Choroid plexus epithelial cell (primary cell): ENCODE measurements around the gene MAGT1.

Source experiments
- DNase-seq: peaks from one replicate; pipeline ENCODE4 v3.0.0-alpha.2; 2010; ENCODE audit warnings: low read depth
- H3K4me3 ChIP-seq: 2 replicates; pipeline ENCODE4 v1.5.1; 2011; ENCODE audit warnings: low read depth, mild to moderate bottlenecking, control low read depth, low read length, moderate library complexity
- TF ChIP-seq, protein P1 (sequence below): conservative IDR thresholded peaks from 2 replicates; pipeline ENCODE4 v1.5.1; 2011; ENCODE audit warnings: low read depth, mild to moderate bottlenecking, control low read depth, inconsistent platforms, low read length, moderate library complexity

MAGT1 gene

DNA sequence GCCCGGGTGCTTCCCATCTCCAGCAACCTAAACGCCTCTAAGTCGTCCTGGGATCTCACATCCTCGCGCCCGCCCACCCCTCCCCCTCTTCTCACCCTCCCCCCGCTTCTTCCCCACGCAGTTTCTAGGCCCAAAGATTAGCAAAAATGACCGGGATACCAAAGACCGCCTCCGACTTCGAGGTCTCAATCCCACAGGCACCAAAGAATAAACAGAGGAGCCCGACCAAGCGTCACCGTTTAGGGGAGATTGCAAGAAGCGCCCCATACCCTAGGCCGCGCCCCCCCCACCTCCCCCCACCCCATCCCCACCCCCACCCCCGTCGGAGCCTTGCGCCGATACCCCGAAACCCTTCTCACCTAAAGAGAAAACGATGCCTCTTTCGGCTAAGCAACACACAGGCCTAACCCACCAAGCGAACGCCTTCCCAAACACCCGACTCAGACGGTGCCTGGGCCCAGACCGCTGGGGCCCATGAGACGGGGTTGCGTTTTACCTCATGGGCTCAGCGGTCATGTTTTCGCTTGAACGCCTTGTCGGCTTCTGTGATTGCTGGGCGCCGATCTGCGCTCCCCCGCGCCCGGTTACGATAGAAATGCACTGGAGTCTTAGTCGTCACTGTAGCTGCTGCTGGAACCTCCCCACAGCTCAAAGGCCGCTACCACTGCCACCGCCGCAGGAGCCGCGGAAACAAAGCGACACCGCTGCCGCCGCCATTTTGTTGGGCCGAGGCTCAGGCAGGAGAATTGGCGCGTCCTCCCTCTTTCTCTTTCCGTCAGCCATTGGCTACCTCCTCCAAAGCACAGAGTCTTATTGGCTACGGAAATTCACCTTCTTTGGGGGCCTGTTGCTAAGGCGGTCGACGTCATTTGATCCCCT is 109.5 kb downstream of the MAGT1 start, which contains the start of gene ATRX:
Gene ATRX, minus strand, starts transcription at position 731 of the 879 bp plus-strand sequence. Its CDS starts 215 bp downstream, at position 516.
- DNase-seq: peak; percentile 81
- TF ChIP-seq, protein P1, sequence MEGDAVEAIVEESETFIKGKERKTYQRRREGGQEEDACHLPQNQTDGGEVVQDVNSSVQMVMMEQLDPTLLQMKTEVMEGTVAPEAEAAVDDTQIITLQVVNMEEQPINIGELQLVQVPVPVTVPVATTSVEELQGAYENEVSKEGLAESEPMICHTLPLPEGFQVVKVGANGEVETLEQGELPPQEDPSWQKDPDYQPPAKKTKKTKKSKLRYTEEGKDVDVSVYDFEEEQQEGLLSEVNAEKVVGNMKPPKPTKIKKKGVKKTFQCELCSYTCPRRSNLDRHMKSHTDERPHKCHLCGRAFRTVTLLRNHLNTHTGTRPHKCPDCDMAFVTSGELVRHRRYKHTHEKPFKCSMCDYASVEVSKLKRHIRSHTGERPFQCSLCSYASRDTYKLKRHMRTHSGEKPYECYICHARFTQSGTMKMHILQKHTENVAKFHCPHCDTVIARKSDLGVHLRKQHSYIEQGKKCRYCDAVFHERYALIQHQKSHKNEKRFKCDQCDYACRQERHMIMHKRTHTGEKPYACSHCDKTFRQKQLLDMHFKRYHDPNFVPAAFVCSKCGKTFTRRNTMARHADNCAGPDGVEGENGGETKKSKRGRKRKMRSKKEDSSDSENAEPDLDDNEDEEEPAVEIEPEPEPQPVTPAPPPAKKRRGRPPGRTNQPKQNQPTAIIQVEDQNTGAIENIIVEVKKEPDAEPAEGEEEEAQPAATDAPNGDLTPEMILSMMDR: no peak
- peak within 1 kb of the TSS; percentile 77 for H3K4me3 ChIP-seq

DNA sequence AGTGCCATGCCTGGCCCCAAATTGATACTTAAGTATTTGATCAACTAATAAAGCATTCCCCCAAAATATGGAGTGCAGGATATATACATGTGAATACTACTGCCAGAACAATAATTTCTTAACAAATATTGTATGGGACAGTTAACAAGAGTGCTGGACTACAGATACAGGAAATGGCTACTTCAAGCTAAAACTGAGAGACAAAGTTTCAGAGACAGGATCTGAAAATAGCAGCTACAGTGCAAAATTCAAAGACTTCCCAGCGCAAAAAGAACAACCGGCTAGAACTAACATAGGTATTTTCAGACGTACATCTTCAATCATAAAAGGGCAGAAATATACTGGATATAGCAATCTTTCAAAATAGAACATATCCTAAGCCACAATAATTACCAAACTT is 115.5 kb downstream of the MAGT1 start:
- no peak overlapping the region for H3K4me3 ChIP-seq
- TF ChIP-seq, protein P1: no peak
- no peak for DNase-seq

DNA sequence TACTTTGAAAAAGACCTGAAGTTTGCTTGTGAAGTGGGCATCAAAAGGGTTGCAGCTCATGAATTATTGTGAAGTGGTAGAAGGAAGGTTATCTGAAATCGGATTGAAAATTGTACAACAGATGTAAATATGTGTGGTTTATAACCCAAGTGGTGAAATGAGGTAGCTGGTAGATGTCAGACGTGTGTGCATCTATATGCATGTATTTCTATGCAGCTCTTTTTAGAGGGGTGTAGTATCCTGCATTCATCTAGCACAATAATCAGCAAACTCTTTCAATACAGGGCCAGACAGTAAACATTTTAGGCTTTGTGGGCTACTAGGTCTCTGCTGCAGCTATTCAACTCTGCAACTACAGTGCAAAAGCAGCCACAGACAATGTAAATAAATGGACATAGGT is 118.6 kb downstream of the MAGT1 start:
- TF ChIP-seq, protein P1: no peak
- no peak overlapping the region for H3K4me3 ChIP-seq
- DNase-seq: no peak
